Stimulated activated naive B cell treated with anti-CD40 and anti-IgM and Interleukin-4, amounts not matched to agents 10 μg/mL and 1 μg/mL and 100 μg/mL, for 72 hours (primary cell): ENCODE results near the gene KMT5B.
"Not testable (repeated sequence)": the region's sequence is repeated elsewhere in the genome, so short reads cannot be mapped to it uniquely, and the experiment has no call there.

Experiments
- ATAC-seq, 2 donors: fragments of 150-1000 bp; cut with Tn5 transposase; replicated peaks; 2 replicates each; pipeline ENCODE4 v1.10.0; 2021; ENCODE audit warnings: moderate library complexity in 1 of 2
- DNase-seq: peaks from one replicate; pipeline ENCODE4 v3.0.0; 2021
- H3K27ac Mint-ChIP-seq: one replicate; pipeline ENCODE4 v1.8.0; 2022; ENCODE audit warnings: mild to moderate bottlenecking, mixed read lengths
- H3K27me3 Mint-ChIP-seq, 2 donors: one replicate each; pipeline ENCODE4 v1.8.0; 2022; ENCODE audit warnings: mixed read lengths in 2 of 2
- H3K36me3 Mint-ChIP-seq, 2 donors: one replicate each; pipeline ENCODE4 v1.8.0; 2022; ENCODE audit warnings: mixed read lengths in 2 of 2, mild to moderate bottlenecking in 1 of 2
- H3K4me1 Mint-ChIP-seq, 2 donors: one replicate each; pipeline ENCODE4 v1.8.0; 2022; ENCODE audit warnings: mixed read lengths in 2 of 2, mild to moderate bottlenecking in 1 of 2
- H3K4me3 Mint-ChIP-seq, 2 donors: one replicate each; pipeline ENCODE4 v1.8.0; 2022; ENCODE audit warnings: mild to moderate bottlenecking in 2 of 2, mixed read lengths in 2 of 2, moderate library complexity in 1 of 2
- H3K9me3 Mint-ChIP-seq, 2 donors: one replicate each; pipeline ENCODE4 v1.8.0; 2022; ENCODE audit warnings: mixed read lengths in 2 of 2, mild to moderate bottlenecking in 1 of 2

KMT5B gene

DNA sequence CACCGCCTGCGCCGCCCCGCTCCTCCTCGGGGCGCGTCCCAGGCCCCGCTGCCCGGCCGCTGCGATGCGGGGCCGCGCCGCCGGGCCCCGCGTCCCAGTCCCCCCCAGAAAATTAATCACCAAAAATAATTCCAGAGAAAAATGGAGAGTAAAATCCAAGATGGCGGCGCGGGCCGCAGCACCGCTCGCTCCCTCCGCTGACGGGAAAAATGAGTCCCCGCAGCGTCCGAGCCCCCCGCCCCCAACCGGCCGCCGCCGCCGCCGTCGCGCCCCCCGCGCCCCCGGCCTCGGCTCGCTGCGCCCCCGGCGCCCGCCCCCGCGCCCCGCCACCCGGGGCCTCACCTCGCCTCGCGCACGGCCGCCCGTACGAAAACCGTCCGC, at the start of gene KMT5B:
Gene KMT5B (minus strand): TSS at position 162 of the 381 bp plus-strand sequence. CDS start 23,220 bp downstream, outside the sequence.
- ATAC-seq (peak in 1 of 2 donors; percentile 10), DNase-seq (no peak)
- Mint-ChIP-seq H3K9me3 (no peaks in the 10 kb centered on the region), H3K27me3 (peaks cover 4 to 10% of the 10 kb centered on the region in 2 donors), H3K4me1 (peaks cover 35 to 54% of the 10 kb centered on the region in 2 donors), H3K27ac (peak within 1 kb of the TSS; percentile 97), H3K36me3 (peaks cover 2 to 7% of the 10 kb centered on the region in 2 donors), H3K4me3 (peak within 1 kb of the TSS; percentile 88 to 91)

DNA sequence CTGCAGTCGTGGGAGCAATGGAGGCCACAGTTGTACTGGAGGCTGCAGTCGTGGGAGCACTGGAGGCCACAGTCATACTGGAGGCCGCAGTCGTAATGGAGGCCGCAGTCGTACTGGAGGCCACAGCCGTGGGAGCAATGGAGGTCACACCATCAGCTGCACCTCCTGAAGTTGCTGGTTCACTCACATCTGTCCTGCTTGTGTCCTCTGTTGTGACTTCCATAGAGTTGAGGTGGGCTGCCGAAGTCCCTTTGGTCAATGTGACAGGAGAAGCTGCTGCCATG, 49.4 kb upstream of the KMT5B start:
- no peaks in the 10 kb centered on the region for H3K27me3 Mint-ChIP-seq
- H3K4me3 Mint-ChIP-seq, result no peak overlapping the region
- H3K9me3 Mint-ChIP-seq, result peaks cover 4 to 6% of the 10 kb centered on the region in 2 donors
- peaks cover 32 to 58% of the 10 kb centered on the region in 2 donors for H3K36me3 Mint-ChIP-seq
- H3K4me1 Mint-ChIP-seq, result peaks cover 45 to 64% of the 10 kb centered on the region in 2 donors
- no peak overlapping the region for H3K27ac Mint-ChIP-seq
- ATAC-seq, result no peak
- no peak for DNase-seq

DNA sequence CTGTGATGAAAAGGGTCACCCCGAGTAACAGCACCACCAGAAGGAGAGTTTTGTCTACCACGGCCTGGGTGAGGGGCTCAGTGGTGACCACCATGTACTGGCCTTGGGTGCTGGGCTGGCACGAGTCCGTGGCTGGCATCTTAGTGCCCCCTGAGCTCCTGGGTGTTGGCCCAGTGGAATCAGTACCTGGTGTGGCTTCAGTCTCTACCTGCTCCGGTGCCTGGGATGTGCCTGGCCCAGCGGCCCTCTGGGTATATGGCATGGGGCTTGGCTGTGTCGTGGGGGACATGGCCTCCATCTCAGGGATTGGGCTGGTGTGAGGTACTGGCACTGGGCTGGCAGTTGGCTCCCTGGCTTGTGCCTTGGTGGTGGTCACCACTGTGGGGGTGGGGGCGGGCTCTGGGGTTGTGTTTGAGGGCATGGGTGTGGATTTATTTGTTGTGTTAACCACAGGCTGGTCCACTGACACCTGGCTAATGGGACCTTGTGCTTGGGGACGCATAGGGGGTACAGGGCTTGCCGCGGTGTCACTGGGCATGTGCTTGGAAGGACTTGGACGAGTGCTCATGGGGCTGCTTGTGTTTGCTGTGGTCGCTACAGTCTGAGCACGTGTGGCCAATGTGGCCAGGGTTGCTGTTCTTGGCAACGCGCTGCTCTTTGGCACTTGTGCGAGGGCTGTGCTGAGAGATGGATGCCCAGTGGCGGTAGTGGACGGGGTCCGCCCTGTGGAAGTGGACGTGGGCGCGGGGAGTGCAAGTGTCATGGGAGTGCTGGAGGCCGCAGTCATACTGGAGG, 48.9 kb upstream of the KMT5B start:
- H3K4me3 Mint-ChIP-seq, result no peak overlapping the region
- peaks cover 27 to 53% of the 10 kb centered on the region in 2 donors for H3K36me3 Mint-ChIP-seq
- peaks cover 4 to 6% of the 10 kb centered on the region in 2 donors for H3K9me3 Mint-ChIP-seq
- peaks cover 43 to 63% of the 10 kb centered on the region in 2 donors for H3K4me1 Mint-ChIP-seq
- H3K27ac Mint-ChIP-seq, result no peak overlapping the region
- no peaks in the 10 kb centered on the region for H3K27me3 Mint-ChIP-seq
- ATAC-seq, result no peak
- no peak for DNase-seq

DNA sequence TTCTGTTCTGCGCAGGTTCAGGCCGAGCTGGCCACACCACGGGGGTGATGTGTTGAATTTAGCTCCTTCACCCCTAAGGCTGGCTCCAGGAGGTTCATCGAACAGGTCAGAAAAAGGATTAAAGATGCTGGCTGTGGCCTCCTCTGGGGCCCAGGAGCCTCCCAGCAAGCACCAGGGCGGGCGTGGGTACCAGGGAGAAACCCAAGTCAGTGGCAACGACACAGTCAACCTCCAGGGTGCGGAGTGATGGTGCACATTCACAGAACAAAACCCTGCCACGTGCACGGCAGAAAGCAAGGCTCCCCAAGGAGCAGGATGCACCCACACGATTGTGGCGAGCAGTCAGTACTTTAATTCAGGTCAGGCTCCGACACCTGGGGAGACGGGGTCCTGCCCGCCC, 47.9 kb upstream of the KMT5B start:
- peaks cover 27 to 46% of the 10 kb centered on the region in 2 donors for H3K36me3 Mint-ChIP-seq
- H3K9me3 Mint-ChIP-seq, result peaks cover 4 to 6% of the 10 kb centered on the region in 2 donors
- no peak overlapping the region for H3K4me3 Mint-ChIP-seq
- H3K27me3 Mint-ChIP-seq, result no peaks in the 10 kb centered on the region
- DNase-seq, result no peak
- no peak for ATAC-seq
- no peak overlapping the region for H3K27ac Mint-ChIP-seq
- H3K4me1 Mint-ChIP-seq, result peaks cover 36 to 54% of the 10 kb centered on the region in 2 donors

DNA sequence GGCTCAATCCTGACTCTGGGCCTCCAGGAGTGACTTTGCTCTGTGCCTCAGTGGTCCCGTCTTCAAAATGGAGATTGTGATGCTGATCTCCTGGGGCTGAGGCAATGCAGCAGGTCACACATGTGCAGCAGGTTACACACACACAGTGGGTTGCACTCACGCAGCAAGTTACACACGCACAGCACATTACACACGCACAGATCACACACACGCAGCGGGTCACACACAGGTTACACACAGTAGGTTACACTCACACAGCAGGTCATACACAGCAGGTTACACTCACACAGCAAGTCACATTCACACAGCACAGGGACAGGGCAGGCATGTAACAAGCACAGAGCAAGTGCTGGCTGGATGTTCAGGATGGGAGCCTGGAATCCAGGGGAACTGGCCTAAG, 47.4 kb upstream of the KMT5B start:
- H3K27ac Mint-ChIP-seq, result peak overlapping the region; percentile 59

DNA sequence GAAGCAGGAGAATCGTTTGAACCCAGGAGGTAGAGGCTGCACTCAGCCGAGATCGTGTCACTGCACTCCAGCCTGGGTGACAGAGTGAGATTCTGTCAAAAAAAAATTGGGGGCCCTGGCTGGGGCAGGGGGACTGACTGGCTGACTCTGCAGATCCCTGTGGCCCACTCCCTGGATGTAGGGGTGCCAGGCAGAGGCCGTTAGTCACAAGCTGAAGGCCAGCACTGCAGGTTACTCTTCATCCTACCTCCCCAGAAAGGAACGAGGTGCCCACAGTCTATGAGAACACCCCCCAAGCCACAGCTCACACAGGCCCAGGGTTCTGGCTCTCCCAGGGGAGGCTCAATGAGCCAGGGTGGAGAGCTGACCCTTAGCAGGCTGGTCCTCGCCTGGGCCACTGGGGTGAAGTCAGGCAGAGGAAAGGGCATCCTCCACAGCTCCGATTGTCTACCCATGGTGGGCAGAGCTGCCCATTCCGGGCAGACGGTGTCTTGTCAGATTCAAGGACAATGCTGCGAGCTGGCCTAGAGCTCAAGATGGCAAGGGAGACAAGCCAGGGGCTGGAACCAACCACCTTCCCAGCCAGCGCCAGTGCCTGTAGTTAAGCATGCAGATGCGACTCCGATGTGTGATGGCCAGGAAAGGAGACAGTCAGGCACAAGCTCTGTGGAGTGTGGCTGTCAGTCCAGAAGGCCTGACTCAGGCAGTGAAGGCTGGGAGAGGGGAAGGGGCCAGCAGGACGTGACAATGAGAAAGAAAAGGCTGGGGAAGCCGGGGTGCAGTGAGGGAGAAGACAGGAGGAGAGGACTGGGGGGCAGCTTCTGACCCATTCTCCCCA, 46.2 kb upstream of the KMT5B start:
- DNase-seq, result no peak
- peak overlapping the region; percentile 5 for H3K27ac Mint-ChIP-seq
- H3K4me3 Mint-ChIP-seq, result no peak overlapping the region
- no peak for ATAC-seq
- H3K4me1 Mint-ChIP-seq, result peaks cover 24 to 38% of the 10 kb centered on the region in 2 donors
- peaks cover 3% of the 10 kb centered on the region in 2 donors for H3K9me3 Mint-ChIP-seq
- peaks cover 20 to 34% of the 10 kb centered on the region in 2 donors for H3K36me3 Mint-ChIP-seq
- no peaks in the 10 kb centered on the region for H3K27me3 Mint-ChIP-seq

More for the DNA sequence above, 47.4 kb upstream of the KMT5B start:
- no peak for ATAC-seq
- Mint-ChIP-seq H3K9me3 (peaks cover 4 to 6% of the 10 kb centered on the region in 2 donors), H3K4me1 (peaks cover 32 to 48% of the 10 kb centered on the region in 2 donors), H3K27me3 (no peaks in the 10 kb centered on the region), H3K4me3 (no peak overlapping the region), H3K36me3 (peaks cover 27 to 43% of the 10 kb centered on the region in 2 donors)
- DNase-seq, result no peak

DNA sequence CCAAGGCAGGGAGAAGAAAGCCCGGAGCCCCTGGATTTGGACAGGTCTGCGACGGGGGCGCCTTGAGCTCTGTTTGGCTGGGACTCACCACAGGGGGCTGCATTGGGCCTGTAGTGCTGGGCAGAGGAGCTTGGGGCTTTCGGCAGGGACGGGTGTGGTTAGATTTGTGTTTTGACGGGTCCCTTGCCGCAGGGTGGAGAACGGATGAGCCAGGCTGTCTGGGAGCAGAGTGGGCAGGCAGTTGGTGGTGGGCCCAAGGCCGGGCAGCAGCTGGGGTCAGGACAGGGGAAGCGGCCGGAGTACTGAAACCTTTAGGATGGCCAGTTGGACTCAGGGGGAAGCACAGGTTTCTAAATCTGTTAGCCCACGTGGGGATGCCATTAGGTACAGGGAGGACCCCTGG, 45.3 kb upstream of the KMT5B start:
- DNase-seq, result no peak
- H3K4me3 Mint-ChIP-seq, result no peak overlapping the region

DNA sequence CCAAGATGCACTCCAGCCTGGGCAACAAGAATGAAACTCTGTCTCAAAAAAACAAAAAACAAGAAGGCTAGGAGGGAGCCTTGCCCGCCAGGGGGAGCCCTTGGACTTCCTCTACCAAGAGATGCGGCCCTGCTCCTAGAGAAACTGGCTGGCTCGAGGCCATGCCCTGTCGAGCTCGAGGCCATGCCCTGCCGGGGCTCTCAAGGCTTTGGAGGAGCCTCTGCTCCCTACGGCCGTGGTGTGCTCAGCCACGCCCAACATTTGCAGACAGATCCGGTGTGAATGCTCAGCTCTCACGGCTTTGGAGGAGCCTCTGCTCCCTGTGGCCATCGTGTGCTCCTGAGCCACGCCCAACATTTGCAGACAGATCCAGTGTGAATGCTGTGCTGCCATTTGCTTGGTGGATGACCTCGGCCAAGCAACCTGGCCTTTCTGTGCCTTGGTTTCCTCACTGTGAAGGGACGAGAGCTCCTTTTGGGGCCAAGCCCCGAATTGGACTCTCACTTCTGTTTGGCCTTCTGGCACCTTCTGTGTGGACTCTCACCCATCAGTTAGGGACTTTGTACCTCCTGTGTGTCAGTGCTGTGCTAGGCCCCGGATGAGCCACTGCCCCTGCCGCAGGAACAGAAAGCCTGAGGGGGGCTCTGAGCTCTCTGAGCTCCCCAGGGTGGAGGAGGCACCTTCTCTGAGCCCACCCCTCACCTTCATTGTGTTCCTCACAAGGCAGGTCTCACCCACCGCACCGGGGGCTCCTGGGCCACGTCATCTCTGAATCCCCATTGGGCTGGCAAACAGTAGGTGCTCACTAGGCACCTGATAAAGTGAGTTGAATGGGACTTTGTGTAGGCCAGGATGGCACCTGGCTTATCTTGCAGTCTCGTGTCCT, 44.6 kb upstream of the KMT5B start:
- Mint-ChIP-seq H3K9me3 (no peaks in the 10 kb centered on the region), H3K27me3 (no peaks in the 10 kb centered on the region), H3K4me1 (peaks cover 19 to 33% of the 10 kb centered on the region in 2 donors), H3K27ac (peak overlapping the region; percentile 83), H3K4me3 (no peak overlapping the region), H3K36me3 (peaks cover 12 to 20% of the 10 kb centered on the region in 2 donors)
- DNase-seq (peak; percentile 83), ATAC-seq (peak; percentile 97 to 98)

More for the DNA sequence above, 45.3 kb upstream of the KMT5B start:
- Mint-ChIP-seq H3K9me3 (no peaks in the 10 kb centered on the region), H3K36me3 (peaks cover 15 to 27% of the 10 kb centered on the region in 2 donors), H3K27me3 (no peaks in the 10 kb centered on the region), H3K27ac (peak overlapping the region; percentile 77), H3K4me1 (peaks cover 21 to 33% of the 10 kb centered on the region in 2 donors)
- no peak for ATAC-seq

DNA sequence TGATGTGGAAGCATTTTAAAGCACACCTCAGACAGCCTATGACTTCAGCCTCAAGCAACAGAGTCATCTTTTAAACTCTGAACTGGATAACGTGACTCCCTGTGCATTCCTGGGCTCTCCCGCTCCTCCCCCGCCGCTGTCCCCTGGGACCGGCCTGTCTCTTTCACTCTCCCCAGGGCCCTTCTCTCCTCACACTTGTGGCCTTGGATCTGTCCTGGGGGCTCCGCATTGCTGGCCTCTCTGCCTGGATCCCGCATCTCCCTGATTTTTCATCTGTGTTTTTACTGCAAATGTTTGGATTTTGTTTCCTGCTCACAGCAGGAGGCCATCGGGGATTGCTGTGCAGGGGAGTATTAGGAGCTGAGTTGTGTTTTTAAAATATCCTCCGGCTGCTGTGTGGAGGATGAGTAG, 43.2 kb upstream of the KMT5B start:
- peaks cover 0 to 3% of the 10 kb centered on the region in 2 donors for H3K9me3 Mint-ChIP-seq
- DNase-seq, result no peak
- ATAC-seq, result no peak
- no peak overlapping the region for H3K27ac Mint-ChIP-seq
- peaks cover 7 to 14% of the 10 kb centered on the region in 2 donors for H3K36me3 Mint-ChIP-seq
- H3K4me1 Mint-ChIP-seq, result peaks cover 19 to 33% of the 10 kb centered on the region in 2 donors
- H3K27me3 Mint-ChIP-seq, result no peaks in the 10 kb centered on the region
- no peak overlapping the region for H3K4me3 Mint-ChIP-seq

DNA sequence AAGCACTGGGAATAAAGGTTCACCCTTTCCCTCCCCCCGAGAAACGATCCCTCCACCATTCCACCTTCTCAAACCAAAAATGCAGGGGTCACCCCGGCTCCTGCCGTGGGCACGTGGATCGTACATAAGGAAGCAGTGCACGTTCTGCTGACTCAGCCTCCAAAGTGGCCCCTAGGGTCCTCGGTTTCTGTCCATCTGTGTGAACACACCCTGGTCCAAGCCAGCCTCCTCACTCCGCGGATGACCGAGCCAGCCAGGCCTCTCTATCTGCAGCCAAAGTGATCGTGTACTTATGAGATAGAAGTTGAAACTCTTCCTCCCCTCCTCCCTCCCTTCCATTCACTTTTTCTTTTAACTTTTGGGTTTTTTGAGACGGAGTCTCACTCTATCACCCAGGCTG, 42.4 kb upstream of the KMT5B start:
- Mint-ChIP-seq H3K9me3 (peaks cover 0 to 3% of the 10 kb centered on the region in 2 donors), H3K4me3 (no peak overlapping the region), H3K27ac (no peak overlapping the region), H3K27me3 (no peaks in the 10 kb centered on the region), H3K36me3 (peaks cover 6 to 8% of the 10 kb centered on the region in 2 donors), H3K4me1 (peaks cover 17 to 29% of the 10 kb centered on the region in 2 donors)
- no peak for ATAC-seq
- no peak for DNase-seq

DNA sequence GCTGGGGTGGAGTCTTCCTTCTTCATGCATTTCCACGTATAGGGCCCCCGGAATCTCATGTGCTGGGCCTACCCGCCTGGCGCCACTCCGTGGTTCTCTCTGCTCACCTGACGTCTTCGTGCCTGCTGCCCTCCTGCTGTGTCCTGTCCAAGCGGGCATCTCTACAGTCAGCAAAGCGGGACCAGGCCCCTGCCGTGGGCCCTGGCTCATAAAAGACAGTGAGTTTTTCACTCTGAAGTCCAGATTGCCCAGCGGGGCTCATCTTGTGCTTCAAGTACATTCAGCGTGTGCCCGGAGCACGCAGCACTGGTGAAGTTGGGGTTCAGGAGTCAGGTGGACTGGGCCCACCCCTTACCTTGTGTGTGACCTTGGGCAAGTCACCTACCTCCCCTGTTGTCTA, 41.3 kb upstream of the KMT5B start:
- peaks cover 0 to under 1% of the 10 kb centered on the region in 2 donors for H3K36me3 Mint-ChIP-seq
- H3K27me3 Mint-ChIP-seq, result no peaks in the 10 kb centered on the region
- H3K4me3 Mint-ChIP-seq, result no peak overlapping the region
- H3K27ac Mint-ChIP-seq, result no peak overlapping the region
- peaks cover 5 to 11% of the 10 kb centered on the region in 2 donors for H3K9me3 Mint-ChIP-seq
- ATAC-seq (no peak), DNase-seq (no peak)
- H3K4me1 Mint-ChIP-seq, result peaks cover 12 to 21% of the 10 kb centered on the region in 2 donors

DNA sequence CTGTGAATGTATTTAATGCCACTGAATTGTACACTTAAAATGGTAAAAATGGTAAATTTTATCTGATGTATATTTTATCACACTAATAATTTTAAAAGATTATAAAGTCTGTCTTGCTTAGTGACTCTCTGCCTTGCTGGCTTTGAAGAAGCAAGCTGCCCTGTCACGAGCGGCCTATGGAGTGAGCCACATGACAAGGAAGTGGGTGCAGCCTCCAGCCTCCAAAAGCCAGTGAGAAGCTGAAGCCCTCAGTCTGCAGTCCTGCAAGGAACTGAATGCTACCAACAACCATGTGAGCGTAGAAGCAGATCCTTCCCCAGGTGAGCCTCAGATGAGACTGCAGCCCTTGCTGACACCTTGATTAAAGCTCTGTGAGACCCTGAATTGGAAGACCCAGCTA, 38.7 kb upstream of the KMT5B start:
- H3K9me3 Mint-ChIP-seq, result peaks cover 8 to 13% of the 10 kb centered on the region in 2 donors

DNA sequence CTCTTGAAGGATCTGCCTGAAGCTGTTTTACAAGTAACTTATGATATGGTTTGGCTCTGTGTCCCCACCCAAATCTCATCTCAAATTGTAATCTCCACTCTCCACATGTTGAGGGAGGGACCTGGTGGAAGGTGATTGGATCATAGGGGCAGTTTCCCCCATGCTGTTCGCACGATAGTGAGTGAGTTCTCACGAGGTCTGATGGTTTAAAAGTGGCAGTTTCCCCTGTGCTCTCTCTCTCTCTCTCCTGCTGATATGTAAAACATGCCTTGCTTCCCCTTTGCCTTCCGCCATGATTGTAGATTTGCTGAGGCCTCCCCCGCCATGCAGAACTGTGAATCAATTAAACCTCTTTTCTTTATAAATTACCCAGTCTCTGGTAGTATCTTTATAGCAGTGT, 31.8 kb upstream of the KMT5B start:
- peaks cover 8 to 10% of the 10 kb centered on the region in 2 donors for H3K9me3 Mint-ChIP-seq
- not testable (repeated sequence) for H3K4me1 Mint-ChIP-seq, ATAC-seq, H3K27ac Mint-ChIP-seq, H3K4me3 Mint-ChIP-seq, H3K27me3 Mint-ChIP-seq, H3K36me3 Mint-ChIP-seq, DNase-seq

More for the DNA sequence above, 38.7 kb upstream of the KMT5B start:
- Mint-ChIP-seq H3K4me1 (no peaks in the 10 kb centered on the region), H3K27me3 (no peaks in the 10 kb centered on the region), H3K4me3 (no peak overlapping the region), H3K27ac (no peak overlapping the region), H3K36me3 (no peaks in the 10 kb centered on the region)
- no peak for DNase-seq
- ATAC-seq, result no peak

DNA sequence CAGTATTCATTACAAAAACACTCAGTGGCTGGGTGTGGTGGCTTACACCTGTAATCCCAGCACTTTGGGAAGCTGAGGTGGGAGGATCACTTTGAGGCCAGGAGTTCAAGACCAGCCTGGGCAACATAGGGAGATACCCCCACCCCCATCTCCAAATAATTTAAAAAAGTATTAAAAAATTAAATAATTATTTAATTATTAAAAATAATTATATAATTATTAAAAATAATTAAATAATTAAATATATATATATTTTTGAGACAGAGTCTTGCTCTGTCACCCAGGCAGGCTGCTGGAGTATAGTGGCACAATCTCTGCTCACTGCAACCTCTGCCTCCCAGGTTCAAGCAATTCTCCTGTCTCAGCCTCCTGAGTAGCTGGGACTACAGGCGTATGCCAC, 30.8 kb upstream of the KMT5B start:
- H3K36me3 Mint-ChIP-seq, H3K27me3 Mint-ChIP-seq, ATAC-seq, H3K27ac Mint-ChIP-seq, H3K4me3 Mint-ChIP-seq, H3K4me1 Mint-ChIP-seq, H3K9me3 Mint-ChIP-seq, DNase-seq: not testable (repeated sequence)
